H1 (cell line): ENCODE results near the gene AMN1. TPM values are rescaled to one million over a fixed set of nuclear protein-coding genes. Genes with fewer than 3 reads are reported as not detected.

Experiments used
- CTCF ChIA-PET: fragments of 300-600 bp; sonication (Branson Sonifier 250); formaldehyde crosslinking; loops from one replicate; lab custom pipeline; 2021; ENCODE audit not compliant: partially characterized antibody; lab: Charles Lee
- POLR2A ChIA-PET: fragments of 300-600 bp; sonication (Branson Sonifier 250); formaldehyde crosslinking; loops from one replicate; lab custom pipeline; 2021; ENCODE audit warnings: inconsistent platforms; ENCODE audit not compliant: partially characterized antibody; lab: Charles Lee
- DNase-seq, 2 experiments: peaks; one replicate each; pipeline versions ENCODE4 v3.0.0 to v3.0.0-alpha.2; 2010 to 2022; ENCODE audit warnings: low spot score in 2 of 2, low read depth in 1 of 2, mixed read lengths in 1 of 2
- FAIRE-seq: peaks from 2 replicates; lab custom pipeline; 2011; peaks lifted over from hg19 to GRCh38; lab: Jason Lieb, UNC
- H2AFZ ChIP-seq: 2 replicates; pipeline ENCODE4 v1.8.1; 2012; ENCODE audit warnings: low read length, inconsistent platforms
- H2AK5ac ChIP-seq: 2 replicates; pipeline ENCODE4 v1.6.1; 2013; ENCODE audit warnings: low read depth, low read length
- H2BK120ac ChIP-seq: replicated peaks from 2 replicates; pipeline ENCODE3; 2013; ENCODE audit warnings: low read depth, low read length, inconsistent platforms
- H2BK12ac ChIP-seq: 2 replicates; pipeline ENCODE4 v1.6.1; 2013; ENCODE audit warnings: low read depth, low read length
- H2BK15ac ChIP-seq: 2 replicates; pipeline ENCODE4 v1.6.1; 2013; ENCODE audit warnings: low read length
- H2BK20ac ChIP-seq: 2 replicates; pipeline ENCODE4 v1.6.1; 2013; ENCODE audit warnings: low read length
- H2BK5ac ChIP-seq: 2 replicates; pipeline ENCODE4 v1.6.1; 2013; ENCODE audit warnings: low read depth, low read length
- H3K14ac ChIP-seq: 2 replicates; pipeline ENCODE4 v1.6.1; 2013; ENCODE audit warnings: inconsistent platforms; ENCODE audit not compliant: insufficient read length
- H3K18ac ChIP-seq: 2 replicates; pipeline ENCODE4 v1.6.1; 2013; ENCODE audit warnings: low read length; ENCODE audit errors: extremely low read depth
- H3K23ac ChIP-seq: 2 replicates; pipeline ENCODE4 v1.6.1; 2013; ENCODE audit warnings: inconsistent platforms; ENCODE audit not compliant: insufficient read length
- H3K23me2 ChIP-seq: 2 replicates; pipeline ENCODE4 v1.6.1; 2013; ENCODE audit warnings: low read depth, low read length
- H3K27ac ChIP-seq: 2 replicates; pipeline ENCODE4 v1.6.1; 2011; ENCODE audit warnings: low read depth, low read length, inconsistent platforms
- H3K27me3 ChIP-seq, 4 experiments: replicated peaks in 1 of 4; 1 replicate in 1 of 4; 2 replicates in 3 of 4; pipeline versions ENCODE4 v1.6.1 to v1.8.1; 2011 to 2013; ENCODE audit warnings: low read length in 3 of 4, mild to moderate bottlenecking in 3 of 4, inconsistent platforms in 2 of 4, mixed read lengths in 2 of 4, moderate library complexity in 1 of 4; ENCODE audit not compliant: control insufficient read depth in 3 of 4, insufficient read depth in 3 of 4; ENCODE audit errors: extremely low read depth in 1 of 4
- H3K36me3 ChIP-seq, 4 experiments: 2 replicates each; pipeline versions ENCODE4 v1.6.1 to v1.8.1; 2011 to 2013; ENCODE audit warnings: mild to moderate bottlenecking in 4 of 4, low read length in 3 of 4, moderate library complexity in 2 of 4, control low read depth in 1 of 4, inconsistent platforms in 1 of 4; ENCODE audit not compliant: insufficient read depth in 4 of 4, control insufficient read depth in 2 of 4
- H3K4ac ChIP-seq: replicated peaks from 2 replicates; pipeline ENCODE3; 2013; ENCODE audit warnings: low read length, low read depth, mixed read lengths, inconsistent platforms; ENCODE audit not compliant: insufficient read length
- H3K4me1 ChIP-seq, 4 experiments: replicated peaks in 1 of 4; 1 replicate in 1 of 4; 2 replicates in 3 of 4; pipeline versions ENCODE4 v1.6.1 to v1.8.1; 2011 to 2013; ENCODE audit warnings: low read length in 3 of 4, inconsistent platforms in 2 of 4, mixed read lengths in 1 of 4; ENCODE audit not compliant: insufficient read depth in 4 of 4, control insufficient read depth in 3 of 4
- H3K4me2 ChIP-seq, 2 experiments: 2 replicates each; pipeline versions ENCODE4 v1.6.1 to v1.8.1; 2011 to 2013; ENCODE audit warnings: low read depth in 2 of 2, low read length in 2 of 2, control low read depth in 1 of 2, inconsistent platforms in 1 of 2, mild to moderate bottlenecking in 1 of 2; ENCODE audit not compliant: insufficient read depth in 1 of 2
- H3K4me3 ChIP-seq, 4 experiments: fragments of 200-600, 300-600 bp in 1 of 4; sonication (generic), shearing (Covaris generic), sonication (Bioruptor Twin) in 1 of 4; 2 replicates each; pipeline versions ENCODE4 v1.5.1 to v1.8.1; 2011 to 2016; ENCODE audit warnings: low read length in 4 of 4, low read depth in 3 of 4, control low read depth in 2 of 4, inconsistent platforms in 2 of 4, mild to moderate bottlenecking in 2 of 4, mixed read lengths in 1 of 4, moderate library complexity in 1 of 4; ENCODE audit not compliant: insufficient read depth in 2 of 4; ENCODE audit errors: extremely low read depth in 1 of 4
- H3K56ac ChIP-seq: replicated peaks from 2 replicates; pipeline ENCODE3; 2013; ENCODE audit warnings: low read depth, mild to moderate bottlenecking, mixed read lengths, low read length, inconsistent platforms; ENCODE audit not compliant: insufficient read length
- H3K79me1 ChIP-seq: 2 replicates; pipeline ENCODE4 v1.6.1; 2013; ENCODE audit warnings: low read depth, low read length, control low read depth
- H3K79me2 ChIP-seq, 2 experiments: 2 replicates each; pipeline versions ENCODE4 v1.6.1 to v1.8.1; 2012 to 2013; ENCODE audit warnings: low read length in 2 of 2, mild to moderate bottlenecking in 2 of 2, inconsistent platforms in 1 of 2; ENCODE audit not compliant: insufficient read depth in 2 of 2, control insufficient read depth in 1 of 2
- H3K9ac ChIP-seq, 4 experiments: replicated peaks in 1 of 4; 1 replicate in 1 of 4; 2 replicates in 3 of 4; pipeline versions ENCODE4 v1.6.1 to v1.8.1; 2011 to 2013; ENCODE audit warnings: low read depth in 3 of 4, low read length in 3 of 4, control low read depth in 2 of 4, mild to moderate bottlenecking in 2 of 4, moderate library complexity in 2 of 4, inconsistent platforms in 1 of 4; ENCODE audit errors: extremely low read depth in 1 of 4
- H3K9me3 ChIP-seq, 2 experiments: 2 replicates each; pipeline versions ENCODE4 v1.6.1 to v1.8.1; 2012 to 2013; ENCODE audit warnings: mild to moderate bottlenecking in 2 of 2, moderate library complexity in 2 of 2, control low read depth in 1 of 2, inconsistent platforms in 1 of 2, low read depth in 1 of 2, low read length in 1 of 2, mixed read lengths in 1 of 2; ENCODE audit not compliant: insufficient read depth in 2 of 2
- H4K20me1 ChIP-seq, 2 experiments: replicated peaks in 1 of 2; 2 replicates each; pipeline versions ENCODE3 to v1.8.1; 2011 to 2013; ENCODE audit warnings: inconsistent platforms in 2 of 2, low read length in 2 of 2, mild to moderate bottlenecking in 1 of 2; ENCODE audit not compliant: insufficient read depth in 2 of 2, control insufficient read depth in 1 of 2
- H4K5ac ChIP-seq: 2 replicates; pipeline ENCODE4 v1.6.1; 2013; ENCODE audit warnings: low read length, low read depth, mixed read lengths, inconsistent platforms; ENCODE audit not compliant: insufficient read length
- H4K8ac ChIP-seq: 2 replicates; pipeline ENCODE4 v1.8.0; 2013; ENCODE audit warnings: mild to moderate bottlenecking, moderate library complexity, low read length, inconsistent platforms; ENCODE audit not compliant: insufficient read depth; ENCODE audit errors: extremely low read depth
- H4K91ac ChIP-seq: replicated peaks from 2 replicates; pipeline ENCODE3; 2013; ENCODE audit warnings: low read length, mixed read lengths, inconsistent platforms; ENCODE audit not compliant: insufficient read length
- CBX5 ChIP-seq: fragments of 300-800, 300-1000 bp; sonication (generic); IDR thresholded peaks from 2 replicates; pipeline ENCODE4 v1.7.1; 2016; ENCODE audit warnings: antibody characterized with exemption, low read length, low read depth
- CEBPB ChIP-seq: IDR thresholded peaks from 2 replicates; pipeline ENCODE4 v1.6.1; 2012; ENCODE audit warnings: low read depth, low read length
- EGR1 ChIP-seq: IDR thresholded peaks from 2 replicates; pipeline ENCODE4 v1.6.1; 2011; ENCODE audit warnings: low read depth, low read length, borderline replicate concordance
- HDAC2 ChIP-seq, 2 experiments: fragments of 300-600 bp in 1 of 2; sonication (generic) in 1 of 2; IDR thresholded peaks; 2 replicates each; pipeline ENCODE4 v1.6.1; 2011 to 2012; ENCODE audit warnings: low read depth in 2 of 2, low read length in 2 of 2, mild to moderate bottlenecking in 2 of 2, moderate library complexity in 2 of 2, borderline replicate concordance in 1 of 2, inconsistent platforms in 1 of 2
- JUN ChIP-seq: IDR thresholded peaks from 2 replicates; pipeline ENCODE4 v1.6.1; 2011; ENCODE audit warnings: low read depth, mild to moderate bottlenecking, improper control_type of control experiment, low read length
- KDM1A ChIP-seq: fragments of 200-600, 300-600 bp; sonication (generic); IDR thresholded peaks from 2 replicates; pipeline ENCODE4 v1.7.1; 2016; ENCODE audit warnings: mild to moderate bottlenecking, low read length, borderline replicate concordance
- RBBP5 ChIP-seq: IDR thresholded peaks from 2 replicates; pipeline ENCODE4 v1.7.1; 2012; ENCODE audit warnings: low read depth, mild to moderate bottlenecking, inconsistent platforms, low read length, moderate library complexity, borderline replicate concordance
- RFX5 ChIP-seq: IDR thresholded peaks from 2 replicates; pipeline ENCODE4 v1.6.1; 2011; ENCODE audit warnings: low read depth, low read length, improper control_type of control experiment, borderline replicate concordance
- RXRA ChIP-seq: IDR thresholded peaks from 2 replicates; pipeline ENCODE4 v1.6.1; 2011; ENCODE audit warnings: low read depth, mild to moderate bottlenecking, low read length, moderate library complexity; ENCODE audit not compliant: insufficient read depth
- SIRT6 ChIP-seq: IDR thresholded peaks from one replicate; pipeline ENCODE4 v1.7.1; 2012; ENCODE audit warnings: low read length, inconsistent platforms
- TCF12 ChIP-seq: IDR thresholded peaks from 2 replicates; pipeline ENCODE4 v1.6.1; 2011; ENCODE audit warnings: low read depth, mild to moderate bottlenecking, low read length
- TEAD4 ChIP-seq: IDR thresholded peaks from 2 replicates; pipeline ENCODE4 v1.6.1; 2012; ENCODE audit warnings: low read depth, low read length, inconsistent platforms, mixed read lengths
- YY1 ChIP-seq: IDR thresholded peaks from 2 replicates; pipeline ENCODE4 v1.6.1; 2011; ENCODE audit warnings: low read depth, mild to moderate bottlenecking, low read length
- WGBS, 2 experiments: shearing (Covaris generic) in 1 of 2; methylation state at CpG; one replicate each; pipeline versions ENCODE4 v1.1.6 to v1.1.7; 2013 to 2015; ENCODE audit warnings: low lambda C conversion rate in 2 of 2, mixed read lengths in 2 of 2, inconsistent platforms in 1 of 2, low coverage in 1 of 2, missing lambda C conversion rate in 1 of 2; ENCODE audit not compliant: insufficient replicate concordance in 2 of 2, insufficient coverage in 1 of 2, insufficient read length in 1 of 2; ENCODE audit errors: extremely low coverage in 1 of 2, missing lambda C conversion rate in 1 of 2; 5-methylcytosine and 5-hydroxymethylcytosine counted together
- polyA plus RNA-seq, 7 experiments: library from polyadenylated mRNA; depleted of rRNA in 3 of 7; stranded (reverse) in 5 of 7; unstranded in 2 of 7; fragments of >200 nt in 5 of 7; fragments of 200-250 nt in 2 of 7; gene quantifications; 1 replicate in 5 of 7; 2 replicates in 1 of 7; 4 replicates in 1 of 7; pipeline versions ENCODE4 v1.2.1 to v1.2.3, GENCODE V29; 2011 to 2013; ENCODE audit warnings: missing spikeins in 2 of 7, mixed read lengths in 2 of 7
- total RNA-seq: library from RNA; stranded (reverse); fragmentation: NEBNext Ultra II Directional; extraction: Animal tissue kit (Norgen Biotek cat#: 25700); gene quantifications from 2 replicates; pipeline ENCODE4 v1.2.1, GENCODE V29; 2021

The AMN1 gene
- total and polyA plus RNA-seq, 2 of the 8 experiments (the other 6 are each of a cell fraction or from before 2014, with no cell fraction given), result 7.5 to 13.8 TPM

GRCh38 chr12:31732926-31733548 lies 4.2 kb upstream of the AMN1 start:
- H2BK20ac ChIP-seq, result no peak overlapping the region
- no peaks in the 10 kb centered on the region for H3K79me2 ChIP-seq
- peak; percentile 85 for FAIRE-seq
- H3K36me3 ChIP-seq, result no peaks in the 10 kb centered on the region
- no peak overlapping the region for H2AK5ac ChIP-seq
- no peak overlapping the region for H3K14ac ChIP-seq
- no peaks in the 10 kb centered on the region for H4K20me1 ChIP-seq
- H3K4me3 ChIP-seq, result peak overlapping the region in 1 of 4 experiments; percentile 19; a peak in 1 of 8 replicates
- no peak overlapping the region for H2AFZ ChIP-seq
- H3K9ac ChIP-seq, result no peak overlapping the region
- peak overlapping the region; percentile 85; the same call in 1 of the 2 replicates for H2BK5ac ChIP-seq
- peaks cover 4 to 15% (median 9%) of the 10 kb centered on the region in 4 experiments; a peak in 5 of 7 replicates for H3K4me1 ChIP-seq
- H3K23me2 ChIP-seq, result peaks cover 8% of the 10 kb centered on the region
- H4K91ac ChIP-seq, result no peak overlapping the region
- POLR2A ChIA-PET, result interaction anchor here (0.9 to 1.8 kb wide), 3 partner anchors 34 to 60 kb away, joined by 3 to 4 read pairs (median 4); no protein-coding TSS in a partner anchor
- peak in 1 of 2 experiments; percentile 70 for DNase-seq
- H3K9me3 ChIP-seq, result no peaks in the 10 kb centered on the region
- no peak overlapping the region for H2BK120ac ChIP-seq
- H4K5ac ChIP-seq, result no peak overlapping the region
- no peak overlapping the region for H3K23ac ChIP-seq
- H4K8ac ChIP-seq, result no peak overlapping the region
- H3K4me2 ChIP-seq, result peak overlapping the region; percentile 45 to 52; a peak in 3 of 4 replicates
- WGBS, 2 experiments, result 6% methylated on average over 5 of the region's 5 CpGs; no CpG with 5 or more reads in 1 of the 2 experiments
- CTCF ChIA-PET, result interaction anchor here (0.6 to 1.8 kb wide), 4 partner anchors 9 to 230 kb away, joined by 3 to 4 read pairs (median 3); no protein-coding TSS in a partner anchor
- peak overlapping the region; percentile 30 for H2BK12ac ChIP-seq
- no peak overlapping the region for H3K56ac ChIP-seq
- no peaks in the 10 kb centered on the region for H3K79me1 ChIP-seq
- no peak overlapping the region; the same call in 1 of the 2 replicates for H3K27ac ChIP-seq
- H2BK15ac ChIP-seq, result no peak overlapping the region
- H3K27me3 ChIP-seq, result peaks cover 0 to 2% (median 0%) of the 10 kb centered on the region in 4 experiments; a peak in 2 of 7 replicates
- no peak overlapping the region for H3K4ac ChIP-seq
- no peak overlapping the region; the same call in 1 of the 2 replicates for H3K18ac ChIP-seq
- no peak for TF ChIP-seq CBX5
- TF ChIP-seq RFX5, result no peak
- TF ChIP-seq TCF12, result peak; percentile 49; the same call in 1 of the 2 replicates
- no peak for TF ChIP-seq KDM1A
- peak; percentile 61 for TF ChIP-seq TEAD4
- TF ChIP-seq RBBP5, result no peak
- TF ChIP-seq HDAC2 (IDR thresholded peaks at IDR 0.05; ENCODE audit: borderline replicate concordance in 1 of 2, low read depth in 2 of 2, low read length in 2 of 2), result peak; percentile 55 to 69; a peak in 2 of 4 replicates
- TF ChIP-seq EGR1, result no peak
- peak; percentile 59; the same call in 1 of the 2 replicates for TF ChIP-seq CEBPB
- TF ChIP-seq JUN, result peak; percentile 87
- TF ChIP-seq YY1, result no peak
- no peak for TF ChIP-seq SIRT6
- TF ChIP-seq RXRA, result no peak
